ENCODE results near the gene CCM2L.

Gene CCM2L

DNA sequence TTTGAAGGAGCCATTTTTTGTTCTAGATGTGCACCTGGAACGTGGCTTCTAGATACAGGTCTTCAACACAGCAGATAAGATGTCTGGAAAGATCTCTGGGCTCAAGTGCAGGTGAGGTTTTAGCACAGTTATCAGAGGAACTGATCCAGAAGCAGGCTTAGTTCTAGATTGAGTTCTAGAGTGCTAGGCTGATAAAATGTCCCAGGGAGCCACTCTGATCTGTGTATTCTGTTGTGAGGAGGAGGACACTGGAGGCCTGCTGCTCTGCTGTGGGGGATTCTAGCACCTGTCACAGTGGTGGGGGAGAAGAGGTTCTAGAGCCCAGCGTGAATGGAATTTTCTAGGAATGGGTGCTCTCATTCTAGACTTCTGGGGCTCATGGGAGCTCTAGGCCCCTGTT lies 12.0 kb upstream of the CCM2L start:
- DNase-seq, result no peak

DNA sequence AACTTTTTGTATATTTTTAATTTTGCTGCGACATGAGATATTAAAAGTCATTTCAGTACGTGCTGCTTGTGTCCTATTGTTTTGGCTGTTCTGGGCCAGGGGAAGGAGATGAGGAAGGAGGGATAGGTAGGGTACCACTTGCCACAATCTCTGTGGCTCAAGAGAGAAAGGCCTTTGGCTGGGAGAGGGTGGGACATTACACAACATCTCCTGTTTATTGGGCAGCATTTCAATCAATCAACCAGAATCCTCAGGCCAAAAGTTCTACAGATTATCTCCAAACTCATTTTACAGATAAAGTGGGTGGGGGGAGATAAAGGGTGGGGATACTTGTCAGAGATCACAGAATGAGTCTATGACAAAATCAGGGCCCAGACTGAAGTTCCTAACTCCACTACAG lies 6.9 kb upstream of the CCM2L start:
- DNase-seq, result no peak

DNA sequence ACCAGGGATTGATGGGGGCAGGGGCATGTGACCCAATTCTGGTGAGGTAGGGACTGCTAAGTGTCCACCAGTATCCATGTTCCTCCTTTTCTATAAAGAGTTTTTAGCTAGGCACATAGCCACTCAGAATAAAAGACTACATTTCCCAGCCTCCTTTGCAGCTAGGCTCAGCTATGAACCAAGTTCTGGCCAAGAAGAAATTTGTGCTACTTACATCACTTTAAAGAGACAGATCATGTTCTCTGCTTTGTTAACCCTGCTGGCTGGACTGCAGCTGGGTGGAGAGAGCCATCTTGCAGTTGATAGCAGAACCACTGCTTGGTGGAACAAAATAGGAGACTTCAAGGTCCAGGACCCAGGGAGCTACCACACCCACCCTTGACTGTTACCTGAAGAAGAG lies 5.3 kb upstream of the CCM2L start:
- no peak for DNase-seq

DNA sequence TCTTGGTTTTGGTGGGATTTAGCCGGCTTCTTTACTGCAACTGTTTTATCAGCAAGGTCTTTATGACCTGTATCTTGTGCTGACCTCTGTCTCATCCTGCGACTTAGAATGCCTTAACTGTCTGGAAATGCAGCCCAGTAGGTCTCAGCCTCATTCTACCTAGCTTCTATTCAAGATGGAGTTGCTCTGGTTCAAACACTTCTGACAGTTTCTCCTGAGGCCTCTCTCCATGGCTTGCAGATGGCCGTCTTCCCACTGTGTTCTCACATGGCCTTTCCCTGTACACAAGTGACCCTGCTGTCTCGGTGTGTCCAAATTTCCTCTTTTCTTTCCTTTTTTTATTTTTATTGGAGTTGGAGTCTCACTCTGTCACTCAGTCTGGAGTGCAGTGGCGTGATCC lies 4.2 kb upstream of the CCM2L start:
- no peak for DNase-seq

DNA sequence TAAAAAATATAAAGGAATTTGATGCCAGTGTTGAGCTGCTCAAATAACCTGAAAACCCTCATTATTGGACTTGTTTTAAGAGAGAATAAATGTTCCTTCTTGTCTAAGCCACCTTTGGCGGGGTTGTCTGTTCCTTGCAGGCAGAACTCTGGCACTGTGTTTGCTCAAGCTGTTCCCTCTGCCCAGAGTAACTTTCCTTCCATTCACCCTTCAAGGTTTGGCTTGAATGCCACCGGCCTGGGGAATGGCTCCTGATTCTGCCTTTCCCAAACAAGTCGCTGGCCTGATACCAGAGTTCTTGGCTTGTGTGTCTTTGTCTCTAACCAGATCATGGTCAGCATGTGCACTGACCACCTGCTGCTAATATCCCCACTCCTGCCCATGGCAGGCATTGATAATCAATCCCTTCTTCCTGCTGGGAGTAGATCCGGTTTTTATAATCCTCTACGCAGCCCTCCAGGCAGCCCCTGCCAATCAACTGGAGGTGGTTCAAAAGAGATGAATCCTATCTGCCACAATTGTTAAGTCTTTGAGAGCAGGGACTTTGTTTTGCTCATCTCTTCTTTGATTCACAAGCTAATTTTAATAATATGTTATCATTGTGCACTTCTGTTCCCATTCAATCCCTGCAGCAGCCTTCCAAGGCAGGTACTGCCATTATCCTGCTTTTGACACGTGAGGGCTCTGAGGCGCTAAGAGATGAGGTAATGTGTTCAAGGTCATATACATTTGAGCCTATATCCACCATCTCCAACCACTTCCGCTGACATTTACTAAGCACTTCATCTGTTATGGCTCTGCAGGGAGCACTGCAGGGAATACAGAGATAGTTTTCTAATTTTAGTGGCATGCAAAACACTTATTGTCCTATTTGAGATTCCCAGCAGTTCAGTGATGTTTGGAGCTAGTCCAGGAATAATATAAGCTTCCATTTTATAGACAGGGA lies 3.1 kb upstream of the CCM2L start:
- DNase-seq, result no peak

DNA sequence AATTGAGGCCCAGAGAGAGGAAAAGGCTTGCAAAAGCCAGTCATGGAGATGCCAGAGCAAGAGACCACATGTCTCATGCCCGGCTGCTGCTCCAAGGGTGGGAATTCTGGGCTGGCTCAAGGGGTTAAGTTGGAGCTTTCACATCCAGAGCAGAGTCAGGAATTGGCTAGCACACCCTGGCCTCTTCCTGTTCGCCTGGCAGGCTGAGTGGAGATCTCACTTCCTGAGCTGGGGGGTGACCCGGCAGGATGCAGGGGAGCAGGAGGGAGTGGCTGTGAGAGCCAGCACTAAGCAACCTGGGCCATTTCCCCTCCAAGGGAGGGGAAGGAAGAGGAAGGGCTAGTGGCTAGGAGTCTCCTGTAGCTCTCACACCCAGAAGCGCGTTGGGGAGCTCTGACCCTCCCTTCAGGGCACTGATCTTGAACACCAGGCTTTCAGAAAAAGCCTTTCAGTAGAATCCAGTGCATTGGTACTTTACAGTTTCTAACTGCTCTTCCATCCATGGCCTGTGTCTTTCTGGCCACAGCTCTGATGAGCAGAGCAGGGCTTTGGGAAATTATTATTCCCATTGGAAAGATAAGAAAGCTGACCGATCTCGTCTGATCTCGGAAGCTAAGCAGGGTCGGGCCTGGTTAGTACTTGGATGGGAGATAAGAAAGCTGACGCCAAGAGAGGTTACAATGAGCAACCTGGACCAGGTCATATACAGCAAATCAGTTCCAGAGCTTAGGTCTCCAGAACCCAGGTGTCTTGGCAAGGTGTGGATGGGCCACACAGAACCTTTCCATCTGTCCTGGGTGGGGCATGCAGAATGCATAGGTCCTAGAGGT lies 2.2 kb upstream of the CCM2L start:
- DNase-seq, result no peak

DNA sequence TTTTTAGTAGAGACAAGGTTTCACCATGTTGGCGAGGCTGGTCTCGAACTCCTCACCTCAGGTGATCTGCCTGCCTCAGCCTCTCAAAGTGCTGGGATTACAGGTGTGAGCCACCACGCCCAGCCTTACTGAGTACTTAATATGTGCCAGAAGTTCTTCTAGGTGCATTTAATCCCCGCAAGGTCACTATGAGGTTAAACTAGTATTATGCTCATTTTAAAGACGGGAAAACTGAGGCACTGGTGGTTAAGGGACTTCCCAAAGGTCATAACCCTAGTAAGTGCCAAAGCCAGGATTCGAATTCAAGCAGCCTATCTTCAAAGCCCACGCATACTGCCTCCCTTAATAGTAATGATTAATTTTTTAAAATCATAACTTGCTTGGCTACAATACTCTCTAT lies 674 bp upstream of the CCM2L start:
- no peak for DNase-seq

DNA sequence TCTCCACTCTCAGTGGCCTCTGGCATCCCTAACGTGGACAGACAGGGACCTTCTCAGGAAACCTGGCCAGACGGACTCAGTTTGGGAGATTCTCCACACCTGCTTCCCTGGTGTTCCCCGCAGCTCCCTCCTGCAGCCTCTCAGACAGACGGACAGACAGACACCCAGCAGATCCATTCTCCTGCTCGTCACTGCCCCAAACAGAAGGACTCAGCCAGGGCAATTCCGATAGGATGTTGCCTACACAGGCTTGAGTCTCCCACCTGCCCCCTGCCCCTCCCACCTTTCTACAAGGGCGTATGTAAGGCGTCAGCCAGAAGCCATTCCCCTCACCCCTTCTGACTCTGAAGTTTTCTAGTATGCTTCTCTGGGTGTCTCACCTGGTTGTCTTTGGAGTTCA lies 428 bp downstream of the CCM2L start:
- DNase-seq, result no peak

GRCh38 chr20:32012159-32012688 lies 2.0 kb downstream of the CCM2L start:
- DNase-seq, result no peak

GRCh38 chr20:32013326-32013725 lies 3.1 kb downstream of the CCM2L start:
- DNase-seq, result no peak

DNA sequence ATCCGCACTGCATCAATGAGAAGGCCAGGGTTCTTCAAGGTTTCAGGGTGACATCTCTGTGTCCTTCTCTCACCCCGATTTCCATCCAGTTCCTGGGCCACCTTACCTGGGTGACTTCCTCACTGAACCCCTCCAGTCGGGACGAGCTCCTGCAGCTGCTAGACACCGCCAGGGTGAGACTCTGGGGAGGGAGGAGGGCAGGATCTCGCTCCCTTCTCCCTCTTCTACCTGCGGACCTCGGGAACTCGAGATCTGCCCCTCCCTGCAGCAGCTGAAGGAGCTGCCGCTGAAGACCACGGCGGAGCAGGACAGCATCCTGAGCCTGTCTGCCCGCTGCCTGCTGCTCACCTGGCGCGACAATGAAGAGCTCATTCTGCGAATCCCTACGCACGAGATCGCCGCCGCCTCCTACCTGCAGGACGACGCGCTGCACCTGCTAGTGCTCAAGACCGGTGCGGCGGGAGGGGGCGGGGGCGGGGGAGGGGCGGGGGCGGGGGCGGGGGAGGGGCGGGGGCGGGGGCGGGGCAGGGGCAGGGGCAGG lies 7.5 kb downstream of the CCM2L start:
- no peak for DNase-seq

GRCh38 chr20:32018269-32019155 lies 8.3 kb downstream of the CCM2L start:
- no peak for DNase-seq

- no peak for DNase-seq
Measured at GRCh38 chr20:32019156-32019510, 8.9 kb downstream of the CCM2L start.

- no peak for DNase-seq
Measured at GRCh38 chr20:32019563-32020463, 9.6 kb downstream of the CCM2L start.

GRCh38 chr20:32021091-32021490 lies 10.9 kb downstream of the CCM2L start:
- no peak for DNase-seq

DNA sequence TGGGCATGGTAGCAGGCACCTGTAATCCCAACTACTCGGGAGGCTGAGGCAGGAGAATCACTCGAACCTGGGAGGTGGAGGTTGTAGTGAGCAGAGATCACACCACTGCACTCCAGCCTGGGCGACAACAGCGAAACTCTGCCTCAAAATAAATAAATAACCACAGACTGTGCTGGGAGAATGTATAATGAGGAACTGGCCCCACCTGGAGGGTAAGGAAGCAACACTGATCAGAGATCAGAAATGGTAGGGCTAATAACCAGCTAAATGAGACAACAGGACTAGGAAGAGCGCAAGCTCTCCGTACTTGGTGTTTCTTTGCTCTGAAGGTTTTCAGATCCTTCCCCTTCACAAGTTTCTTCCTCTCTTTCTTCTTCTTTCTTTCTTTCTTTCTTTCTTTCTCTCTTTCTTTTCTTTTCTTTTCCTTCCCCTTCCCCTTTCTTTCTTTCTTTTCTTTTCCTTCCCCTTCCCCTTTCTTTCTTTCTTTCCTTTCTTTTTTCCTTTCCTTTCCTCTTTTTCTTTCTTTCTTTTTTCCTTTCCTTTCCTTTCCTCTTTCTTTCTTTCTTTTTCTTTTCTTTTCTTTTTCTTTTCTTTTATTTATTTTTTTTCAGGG lies 14.6 kb downstream of the CCM2L start:
- DNase-seq, result no peak

DNA sequence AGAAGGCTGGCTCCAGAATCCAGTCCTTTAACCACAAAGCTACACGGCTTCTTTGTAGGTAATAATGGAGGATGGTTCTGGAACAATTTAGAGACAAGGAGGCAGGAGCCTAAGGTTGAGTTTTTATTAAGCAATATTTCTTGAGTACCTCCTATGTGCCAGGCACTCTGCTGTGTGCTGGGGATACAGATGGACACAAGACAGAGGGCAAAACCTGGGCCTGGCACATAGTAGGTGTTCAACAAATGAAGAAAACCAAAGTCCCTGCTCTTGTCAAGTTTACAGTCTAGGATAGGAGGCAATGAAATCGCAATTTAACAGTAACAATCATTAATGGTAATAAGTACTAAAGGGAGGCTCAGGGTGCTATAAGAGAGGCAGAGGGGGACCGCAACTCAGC lies 17.4 kb downstream of the CCM2L start:
- no peak for DNase-seq

DNA sequence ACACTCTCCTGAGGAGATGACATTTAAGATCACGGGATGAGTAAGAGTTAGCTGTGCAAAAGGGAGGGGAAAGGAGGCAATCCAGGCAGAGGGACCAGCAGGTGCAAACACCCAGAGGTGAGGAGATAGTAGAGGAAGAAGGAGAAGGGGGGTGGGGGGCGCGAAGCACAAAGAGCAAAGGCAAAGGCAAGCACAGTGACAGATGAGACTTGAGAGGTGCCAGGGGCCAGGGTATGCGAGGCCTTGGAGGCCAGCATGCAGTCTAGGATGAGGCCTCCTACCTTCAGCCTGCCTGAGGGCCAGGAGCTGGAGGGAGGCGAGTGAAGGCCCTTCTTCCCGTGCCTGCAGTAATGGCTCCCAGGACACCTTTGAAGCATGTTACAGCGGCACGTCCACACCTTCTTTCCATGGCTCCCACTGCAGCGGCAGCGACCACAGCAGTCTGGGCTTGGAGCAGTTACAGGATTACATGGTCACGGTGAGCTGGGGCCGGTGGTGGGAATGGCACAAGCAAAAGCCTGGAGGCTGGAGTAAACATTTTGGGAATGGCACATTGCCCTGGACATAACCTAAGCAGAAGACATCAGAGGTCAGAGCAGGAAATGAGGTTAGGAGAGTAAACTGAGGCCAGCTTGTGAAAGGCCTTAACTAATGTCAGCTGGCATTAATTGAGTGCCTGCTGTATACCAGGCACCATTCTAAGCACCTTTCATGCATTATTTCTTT lies 18.6 kb downstream of the CCM2L start:
- DNase-seq, result no peak

DNA sequence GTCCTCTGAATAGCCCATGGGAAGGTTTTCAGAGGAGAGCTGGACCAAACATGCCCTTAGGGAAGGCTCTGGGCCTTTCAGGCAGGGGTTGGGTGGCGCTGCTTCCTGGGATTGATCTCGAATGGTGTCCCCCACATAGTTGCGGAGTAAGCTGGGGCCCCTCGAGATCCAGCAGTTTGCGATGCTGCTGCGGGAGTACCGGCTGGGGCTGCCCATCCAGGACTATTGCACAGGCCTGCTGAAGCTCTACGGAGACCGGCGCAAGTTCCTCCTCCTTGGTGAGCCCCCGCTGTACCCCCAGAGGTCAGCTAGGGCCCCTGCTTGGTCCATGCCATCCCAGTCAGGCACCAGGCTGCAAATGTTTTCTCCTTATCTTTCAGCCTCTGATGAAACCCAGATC lies 19.3 kb downstream of the CCM2L start:
- no peak for DNase-seq

Data from T1000 (cell line).